Effector CD8-positive, alpha-beta T cell (primary cell): ENCODE results near the gene SESN3.

Experiments used
- DNase-seq: peaks from one replicate; lab custom pipeline; 2025; lab: John Stamatoyannopoulos, UW

The SESN3 gene

DNA sequence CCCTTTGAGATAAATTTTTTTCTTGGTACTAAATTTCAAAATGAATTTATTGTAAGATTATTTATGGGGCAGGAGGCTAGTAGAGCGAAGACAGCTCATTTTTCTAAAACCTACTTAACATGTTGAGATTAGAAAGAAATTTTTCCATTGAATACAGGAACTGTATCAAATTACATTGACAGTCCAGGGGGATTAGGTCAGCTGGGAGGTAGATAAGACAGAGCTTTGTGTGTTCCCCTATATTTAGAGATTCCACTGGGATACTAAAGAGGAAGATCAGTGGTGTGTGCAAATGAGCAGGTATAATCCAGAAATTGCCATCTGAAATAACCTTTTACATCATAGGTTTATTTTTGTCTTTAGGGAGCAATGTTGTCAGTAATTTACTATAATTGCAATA, 109.3 kb downstream of the SESN3 start:
- no peak for DNase-seq

- no peak for DNase-seq
Observed at GRCh38 chr11:95119361-95120060, 111.5 kb downstream of the SESN3 start.

DNA sequence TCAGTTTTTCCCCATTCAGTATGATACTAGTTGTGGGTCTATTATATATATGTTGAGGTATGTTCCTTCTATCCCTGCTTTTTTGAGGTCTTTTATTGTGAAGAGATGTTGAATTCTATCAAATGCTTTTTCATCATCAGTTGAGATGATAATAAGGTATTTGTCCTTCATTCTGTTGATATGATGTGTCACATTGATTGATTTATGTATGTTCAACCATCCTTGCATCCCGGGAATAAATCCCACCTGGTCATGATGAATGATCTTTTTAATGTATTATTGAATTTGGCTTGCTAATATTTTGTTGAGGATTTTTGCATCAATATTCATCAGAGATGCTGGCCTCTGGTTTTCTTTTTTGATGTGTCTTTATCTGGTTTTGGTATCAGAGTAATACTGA, 115.4 kb downstream of the SESN3 start:
- DNase-seq = no peak
